Colonic mucosa (tissue), 4 donors: ENCODE data around the gene PDC. TPM values are rescaled to one million over a fixed set of nuclear protein-coding genes. Genes with fewer than 3 reads are reported as not detected.
"Not testable (repeated sequence)": the region's sequence is repeated elsewhere in the genome, so short reads cannot be mapped to it uniquely, and the experiment has no call there.

Experiments used
- DNase-seq: peaks from one replicate; pipeline ENCODE4 v3.0.0-alpha.2; 2020
- H3K27ac ChIP-seq: fragments of 200-600 bp; one replicate; pipeline ENCODE4 v1.8.0; 2021
- H3K27me3 ChIP-seq: fragments of 200-600 bp; one replicate; pipeline ENCODE4 v1.8.0; 2021
- H3K36me3 ChIP-seq: fragments of 200-600 bp; one replicate; pipeline ENCODE4 v1.8.0; 2021
- H3K4me1 ChIP-seq: fragments of 200-600 bp; one replicate; pipeline ENCODE4 v1.8.0; 2021; ENCODE audit warnings: mild to moderate bottlenecking
- H3K4me3 ChIP-seq: fragments of 200-600 bp; one replicate; pipeline ENCODE4 v1.8.0; 2021
- H3K9ac ChIP-seq, 2 donors: one replicate each; pipeline ENCODE4 v1.7.0; 2013; ENCODE audit warnings: control low read depth in 2 of 2, low read depth in 2 of 2, low read length in 2 of 2
- H3K9me3 ChIP-seq: fragments of 200-600 bp; one replicate; pipeline ENCODE4 v1.8.0; 2021
- intact Hi-C: fragments of 100-400 bp; cut with DNase I; formaldehyde crosslinking; loops from one replicate; pipeline ENCODE4 v1.14.1; 2022
- total RNA-seq, 2 donors: library from RNA; stranded (reverse); fragmentation: NEBNext Ultra II Directional in 1 of 2; extraction: Animal tissue kit (Norgen Biotek cat#: 25700) in 1 of 2; gene quantifications; one replicate each; pipeline ENCODE4 v1.2.1, GENCODE V29; 2021
- TF ChIP-seq, protein P1 (sequence below): fragments of 200-600 bp; IDR thresholded peaks from one replicate; pipeline ENCODE4 v1.8.0; 2022; ENCODE audit warnings: antibody characterized with exemption, mild to moderate bottlenecking
- donor health status: healthy.
- donor health status: DM: no; HTN: no; CAD: no.
- donor health status: DM: no; HTN: no; CAD: no.

The PDC gene
- total RNA-seq, 2 donors from 2014 or later: not detected

DNA sequence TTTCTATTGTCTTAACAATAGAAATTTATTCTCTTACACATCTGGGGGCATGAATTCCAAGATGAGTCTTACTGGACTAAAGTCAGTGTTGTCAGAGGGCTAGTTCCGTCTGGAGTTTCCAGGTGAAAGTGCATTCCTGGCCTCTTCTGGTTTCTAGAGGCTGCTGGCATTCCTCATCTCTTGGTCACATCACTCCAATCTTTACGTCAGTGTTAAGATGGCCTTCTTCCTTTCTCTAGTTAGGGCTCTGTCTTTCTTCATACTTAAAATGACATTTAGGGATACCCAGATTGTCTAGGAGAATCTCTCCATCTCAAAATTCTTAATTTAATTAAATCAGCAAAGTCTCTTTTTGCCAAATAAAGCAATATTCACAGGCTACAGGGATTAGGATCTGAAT is 13.3 kb upstream of the PDC start:
- TF ChIP-seq, protein P1, sequence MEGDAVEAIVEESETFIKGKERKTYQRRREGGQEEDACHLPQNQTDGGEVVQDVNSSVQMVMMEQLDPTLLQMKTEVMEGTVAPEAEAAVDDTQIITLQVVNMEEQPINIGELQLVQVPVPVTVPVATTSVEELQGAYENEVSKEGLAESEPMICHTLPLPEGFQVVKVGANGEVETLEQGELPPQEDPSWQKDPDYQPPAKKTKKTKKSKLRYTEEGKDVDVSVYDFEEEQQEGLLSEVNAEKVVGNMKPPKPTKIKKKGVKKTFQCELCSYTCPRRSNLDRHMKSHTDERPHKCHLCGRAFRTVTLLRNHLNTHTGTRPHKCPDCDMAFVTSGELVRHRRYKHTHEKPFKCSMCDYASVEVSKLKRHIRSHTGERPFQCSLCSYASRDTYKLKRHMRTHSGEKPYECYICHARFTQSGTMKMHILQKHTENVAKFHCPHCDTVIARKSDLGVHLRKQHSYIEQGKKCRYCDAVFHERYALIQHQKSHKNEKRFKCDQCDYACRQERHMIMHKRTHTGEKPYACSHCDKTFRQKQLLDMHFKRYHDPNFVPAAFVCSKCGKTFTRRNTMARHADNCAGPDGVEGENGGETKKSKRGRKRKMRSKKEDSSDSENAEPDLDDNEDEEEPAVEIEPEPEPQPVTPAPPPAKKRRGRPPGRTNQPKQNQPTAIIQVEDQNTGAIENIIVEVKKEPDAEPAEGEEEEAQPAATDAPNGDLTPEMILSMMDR: no peak
- H3K9ac ChIP-seq: no peak overlapping the region
- no peak for DNase-seq
- no peaks in the 10 kb centered on the region for H3K27me3 ChIP-seq
- intact Hi-C loops: no loop called here
- H3K36me3 ChIP-seq: no peaks in the 10 kb centered on the region
- H3K4me1 ChIP-seq: no peaks in the 10 kb centered on the region
- no peak overlapping the region for H3K4me3 ChIP-seq
- no peaks in the 10 kb centered on the region for H3K9me3 ChIP-seq
- no peak overlapping the region for H3K27ac ChIP-seq

DNA sequence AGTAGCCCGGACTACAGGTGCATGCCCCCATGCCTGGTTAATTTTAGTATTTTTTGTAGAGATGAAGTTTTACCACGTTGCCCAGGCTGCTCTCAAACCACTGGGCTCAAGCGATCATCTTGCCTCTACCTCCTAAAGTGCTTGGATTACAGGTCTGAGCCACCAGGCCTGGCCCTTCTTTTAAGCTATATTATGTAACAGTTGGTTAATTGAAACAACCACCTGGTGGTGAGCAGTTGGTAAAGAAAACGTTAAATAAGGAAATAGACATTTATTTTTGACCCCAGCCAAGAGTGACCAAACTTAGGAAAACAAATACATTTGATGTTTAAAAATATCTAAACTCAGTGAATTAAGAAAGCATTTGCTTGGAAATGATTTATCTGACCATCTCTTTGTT is 12.1 kb upstream of the PDC start:
- DNase-seq: no peak
- H3K27ac ChIP-seq: no peak overlapping the region
- intact Hi-C loops: no loop called here
- H3K9me3 ChIP-seq: no peaks in the 10 kb centered on the region
- H3K4me1 ChIP-seq: no peaks in the 10 kb centered on the region
- H3K4me3 ChIP-seq: no peak overlapping the region
- H3K36me3 ChIP-seq: no peaks in the 10 kb centered on the region
- no peak overlapping the region for H3K9ac ChIP-seq
- H3K27me3 ChIP-seq: no peaks in the 10 kb centered on the region
- TF ChIP-seq, protein P1: no peak

GRCh38 chr1:186465946-186466345 is 5.0 kb upstream of the PDC start:
- no peak for DNase-seq
- Histone ChIP-seq H3K4me3 (no peak overlapping the region), H3K27me3 (no peaks in the 10 kb centered on the region), H3K4me1 (no peaks in the 10 kb centered on the region), H3K9me3 (no peaks in the 10 kb centered on the region), H3K36me3 (no peaks in the 10 kb centered on the region), H3K27ac (no peak overlapping the region), H3K9ac (no peak overlapping the region)
- TF ChIP-seq, protein P1: no peak
- intact Hi-C loops: no loop called here

DNA sequence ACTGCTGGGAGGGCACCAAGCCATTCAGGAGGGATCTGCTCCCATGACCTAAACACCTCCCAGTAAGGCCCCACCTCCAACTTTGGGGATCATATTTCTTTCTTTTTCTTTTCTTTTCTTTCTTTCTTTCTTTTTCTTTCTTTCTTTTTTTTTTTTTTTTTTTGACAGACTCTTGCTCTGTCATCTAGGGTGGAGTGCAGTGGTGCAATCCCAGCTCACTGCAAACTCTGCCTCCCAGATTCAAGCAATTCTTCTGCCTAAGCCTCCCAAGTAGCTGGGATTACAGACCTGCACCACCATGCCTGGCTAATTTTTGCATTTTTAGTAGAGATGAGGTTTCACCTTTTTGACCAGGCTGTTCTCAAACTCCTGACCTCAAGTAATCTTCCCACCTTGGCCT is 4.6 kb upstream of the PDC start:
- intact Hi-C loops, H3K9me3 ChIP-seq, DNase-seq, H3K4me1 ChIP-seq, H3K27me3 ChIP-seq, H3K4me3 ChIP-seq, H3K27ac ChIP-seq, H3K9ac ChIP-seq, H3K36me3 ChIP-seq: not testable (repeated sequence)

GRCh38 chr1:186463926-186464325 is 3.0 kb upstream of the PDC start:
- TF ChIP-seq, protein P1: no peak
- intact Hi-C loops: no loop called here
- no peak for DNase-seq
- Histone ChIP-seq H3K9ac (no peak overlapping the region), H3K36me3 (no peaks in the 10 kb centered on the region), H3K4me1 (no peaks in the 10 kb centered on the region), H3K9me3 (no peaks in the 10 kb centered on the region), H3K27me3 (no peaks in the 10 kb centered on the region), H3K27ac (no peak overlapping the region), H3K4me3 (no peak overlapping the region)

GRCh38 chr1:186463511-186463910 is 2.6 kb upstream of the PDC start:
- no peak overlapping the region for H3K27ac ChIP-seq
- H3K4me1 ChIP-seq: no peaks in the 10 kb centered on the region
- no peaks in the 10 kb centered on the region for H3K27me3 ChIP-seq
- no peaks in the 10 kb centered on the region for H3K36me3 ChIP-seq
- H3K9ac ChIP-seq: no peak overlapping the region
- TF ChIP-seq, protein P1: no peak
- intact Hi-C loops: no loop called here
- no peaks in the 10 kb centered on the region for H3K9me3 ChIP-seq
- no peak overlapping the region for H3K4me3 ChIP-seq
- DNase-seq: no peak

GRCh38 chr1:186459161-186459560 is 1.8 kb downstream of the PDC start:
- H3K27ac ChIP-seq, H3K4me1 ChIP-seq, H3K27me3 ChIP-seq, DNase-seq, H3K4me3 ChIP-seq, H3K9me3 ChIP-seq, intact Hi-C loops, H3K9ac ChIP-seq, H3K36me3 ChIP-seq: not testable (repeated sequence)
